Stimulated activated CD8-positive, alpha-beta memory T cell treated with anti-CD3 and anti-CD28 coated beads, Interleukin-15, amount 100 ng/mL, for 1 hour (primary cell): ENCODE results near the gene SCAF4.
"Not testable (repeated sequence)": the region's sequence is repeated elsewhere in the genome, so short reads cannot be mapped to it uniquely, and the experiment has no call there.

Experiments used
- DNase-seq: peaks from one replicate; pipeline ENCODE4 v3.0.0-alpha.2; 2020; ENCODE audit warnings: low read depth

The SCAF4 gene

DNA sequence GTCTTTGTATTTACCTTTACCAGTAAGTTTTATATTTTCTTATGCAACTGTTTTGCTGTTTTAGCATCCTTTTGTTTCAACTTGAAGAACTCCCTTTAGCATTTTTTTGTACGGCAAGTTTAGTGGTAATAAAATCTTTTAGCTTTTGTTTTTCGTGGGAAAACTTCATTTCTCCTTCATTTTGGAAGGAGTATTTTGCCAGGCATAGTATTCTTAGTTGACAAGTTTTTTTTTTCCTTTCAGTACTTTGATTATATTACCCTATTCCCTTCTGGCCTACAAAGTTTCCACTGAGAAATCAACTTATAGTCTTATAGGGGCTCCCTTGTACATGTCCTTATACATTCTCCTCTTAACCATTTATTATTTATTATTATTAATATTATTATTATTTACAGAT, 95.0 kb downstream of the SCAF4 start:
- no peak for DNase-seq

DNA sequence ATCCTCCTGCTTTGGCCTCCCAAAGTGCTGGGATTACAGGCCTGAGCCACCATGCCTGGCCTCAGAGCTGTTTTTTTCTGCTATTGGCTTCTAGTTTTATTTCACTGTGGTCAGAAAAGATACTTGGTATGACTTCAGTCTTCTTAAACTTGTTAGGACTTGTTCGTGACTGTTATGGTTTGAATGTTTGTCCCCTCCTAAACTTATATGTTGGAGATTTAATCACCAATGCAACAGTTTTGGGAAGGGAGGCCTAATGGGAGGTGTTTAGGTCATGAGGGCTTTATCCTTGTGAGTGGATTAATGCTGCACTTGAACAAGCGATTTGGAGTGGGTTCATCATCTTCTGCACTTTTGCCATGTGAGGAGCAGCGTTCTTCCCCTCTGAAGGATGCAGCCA, 96.9 kb downstream of the SCAF4 start:
- DNase-seq: no peak

GRCh38 chr21:31631881-31632280, 100.0 kb downstream of the SCAF4 start:
- DNase-seq: not testable (repeated sequence)

GRCh38 chr21:31629972-31630711, 101.8 kb downstream of the SCAF4 start:
- DNase-seq: no peak

GRCh38 chr21:31624961-31625491, 106.9 kb downstream of the SCAF4 start:
- DNase-seq: no peak

- DNase-seq: no peak
Measured at GRCh38 chr21:31624181-31624580, 107.7 kb downstream of the SCAF4 start.

DNA sequence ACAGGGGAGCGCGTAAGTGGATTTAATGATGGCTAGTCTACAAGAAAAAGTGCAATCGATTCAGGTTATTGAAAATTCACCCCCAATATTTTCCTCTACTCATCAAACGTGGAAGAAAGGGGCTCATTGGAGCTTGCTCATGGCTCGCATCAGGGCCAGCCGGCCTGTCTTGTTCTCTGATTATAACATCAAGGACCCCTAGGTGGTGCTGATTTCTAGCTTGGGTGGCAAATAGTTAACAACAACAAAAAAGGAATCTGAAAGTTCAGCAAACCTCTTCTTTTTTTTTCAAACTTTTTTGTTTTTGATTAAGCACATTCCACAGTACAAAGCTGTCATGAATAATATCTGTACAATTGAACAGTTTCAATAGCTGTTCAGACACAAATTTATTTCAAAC, 108.3 kb downstream of the SCAF4 start:
- DNase-seq: no peak

- DNase-seq: no peak
Measured at GRCh38 chr21:31622397-31622796, 109.5 kb downstream of the SCAF4 start.
